K562 (cell line): ENCODE results near the gene AHCYL1. TPM values are rescaled to one million over a fixed set of nuclear protein-coding genes. Genes with fewer than 3 reads are reported as not detected.

Experiments used
- ARID1B ChIP-seq: fragments of 450-650 bp; IDR thresholded peaks from 2 replicates; pipeline ENCODE4 v1.6.1; 2016; ENCODE audit warnings: antibody characterized with exemption, mild to moderate bottlenecking, inconsistent platforms
- DDX20 ChIP-seq: fragments of 450-650 bp; IDR thresholded peaks from 2 replicates; pipeline ENCODE4 v1.6.1; 2016; ENCODE audit warnings: missing genetic modification characterization, low read depth, mild to moderate bottlenecking, missing compliant biosample characterization, moderate library complexity
- HCFC1 ChIP-seq: IDR thresholded peaks from 2 replicates; pipeline ENCODE4 v1.6.1; 2012; ENCODE audit warnings: low read depth, low read length, improper control_type of control experiment
- HMBOX1 ChIP-seq: sonication (generic); IDR thresholded peaks from 2 replicates; pipeline ENCODE4 v1.6.1; 2016
- MCM3 ChIP-seq: fragments of 450-650 bp; IDR thresholded peaks from 2 replicates; pipeline ENCODE4 v1.6.1; 2016
- POLR2AphosphoS2 ChIP-seq: IDR thresholded peaks from 2 replicates; pipeline ENCODE4 v1.6.1; 2012; ENCODE audit warnings: low read length, improper control_type of control experiment
- POLR2H ChIP-seq: IDR thresholded peaks from 2 replicates; pipeline ENCODE4 v1.6.1; 2016; ENCODE audit warnings: missing genetic modification characterization, low read depth, mild to moderate bottlenecking, control low read depth, missing compliant biosample characterization, moderate library complexity
- RBM14 ChIP-seq: fragments of 200-400 bp; formaldehyde crosslinking; IDR thresholded peaks from 2 replicates; pipeline ENCODE4 v1.6.1; 2018; ENCODE audit warnings: low read depth, mild to moderate bottlenecking, low read length, moderate library complexity, borderline replicate concordance; ENCODE audit not compliant: insufficient read depth
- RFX1 ChIP-seq: fragments of 450-650 bp; IDR thresholded peaks from 2 replicates; pipeline ENCODE4 v1.6.1; 2016; ENCODE audit warnings: mild to moderate bottlenecking, moderate library complexity
- RUNX1 ChIP-seq: sonication (generic); IDR thresholded peaks from 2 replicates; pipeline ENCODE4 v1.6.1; 2016; ENCODE audit warnings: antibody characterized with exemption, low read depth
- SNAPC5 ChIP-seq: fragments of 250-450 bp; sonication (Bioruptor Pico); IDR thresholded peaks from 2 replicates; pipeline ENCODE4 v1.8.0; 2021; ENCODE audit warnings: moderate library complexity, mild to moderate bottlenecking, inconsistent platforms
- SPI1 ChIP-seq: IDR thresholded peaks from 2 replicates; pipeline ENCODE4 v1.6.1; 2011; ENCODE audit warnings: low read depth, low read length, control low read depth, borderline replicate concordance
- SRSF1 ChIP-seq: fragments of 200-400 bp; formaldehyde crosslinking; IDR thresholded peaks from 2 replicates; pipeline ENCODE4 v1.6.1; 2017; ENCODE audit warnings: mild to moderate bottlenecking, low read depth, low read length, moderate library complexity
- TAF7 ChIP-seq: fragments of 450-650 bp; IDR thresholded peaks from 2 replicates; pipeline ENCODE4 v1.6.1; 2016; ENCODE audit warnings: missing genetic modification characterization, missing compliant biosample characterization
- ZBTB9 ChIP-seq: fragments of 450-650 bp; formaldehyde crosslinking; IDR thresholded peaks from 2 replicates; pipeline ENCODE4 v1.4.0; 2020; ENCODE audit warnings: mild to moderate bottlenecking, moderate library complexity
- ZC3H4 ChIP-seq: sonication (generic); formaldehyde crosslinking; IDR thresholded peaks from 2 replicates; pipeline ENCODE4 v1.9.0; 2021; ENCODE audit warnings: missing genetic modification reagents, borderline replicate concordance
- ZNF408 ChIP-seq: fragments of 250-450 bp; sonication (Bioruptor Pico); IDR thresholded peaks from 2 replicates; pipeline ENCODE4 v1.4.0; 2020; ENCODE audit warnings: low read depth, mild to moderate bottlenecking, moderate library complexity
- ZNF551 ChIP-seq: fragments of 250-450 bp; sonication (Bioruptor Pico); IDR thresholded peaks from 2 replicates; pipeline ENCODE4 v1.5.0; 2021; ENCODE audit warnings: mild to moderate bottlenecking, moderate library complexity
- ZNF77 ChIP-seq: fragments of 250-450 bp; sonication (Bioruptor Pico); IDR thresholded peaks from 2 replicates; pipeline ENCODE4 v1.5.0; 2020
- polyA plus RNA-seq, 8 experiments: library from polyadenylated mRNA; depleted of rRNA in 4 of 8; stranded (reverse) in 5 of 8; unstranded in 3 of 8; fragments of >200 nt; fragmentation: Nextera tagmentation in 2 of 8; fragmentation: Illumina TruSeq in 1 of 8; extraction: Ambion mirVana in 2 of 8; extraction: Trizol in 1 of 8; gene quantifications; 2 replicates each; pipeline versions ENCODE4 v1.2.1 to v1.2.3, GENCODE V29; 2011 to 2014; ENCODE audit warnings: inconsistent platforms in 1 of 8, missing spikeins in 1 of 8
- total RNA-seq, 7 experiments: library from RNA; depleted of rRNA in 6 of 7; stranded (reverse); fragments of >200 nt in 6 of 7; fragmentation: Illumina TruSeq in 2 of 7; extraction: Trizol in 2 of 7; gene quantifications; 2 replicates each; pipeline versions ENCODE4 v1.2.1 to v1.2.3, GENCODE V29; 2011 to 2021; ENCODE audit warnings: low replicate concordance in 1 of 7
- TF ChIP-seq, protein P1 (sequence below): fragments of 250-450 bp; sonication (Bioruptor Pico); IDR thresholded peaks from 2 replicates; pipeline ENCODE4 v1.4.0; 2020; ENCODE audit warnings: mild to moderate bottlenecking, moderate library complexity

The AHCYL1 gene
- total and polyA plus RNA-seq, 9 of the 15 experiments (the other 6 are each of a cell fraction or from before 2014, with no cell fraction given): 27.3 to 118 (median 44.5) TPM

- TF ChIP-seq TAF7 (tag) (no peak), HCFC1 (peak; percentile 100), ZNF77 (no peak), ZC3H4 (CRISPR knock-in tag) (no peak; the same call in 1 of the 2 replicates), SRSF1 (0 out of 2 replicates have a peak, but pooled peaks have one; percentile 82), ZNF408 (CRISPR knock-in tag) (no peak), POLR2H (peak; percentile 87), SNAPC5 (CRISPR knock-in tag) (no peak), RFX1 (no peak), ARID1B (no peak), POLR2AphosphoS2 (no peak), RBM14 (peak; percentile 86; the same call in 1 of the 2 replicates), RUNX1 (peak; percentile 19; the same call in 1 of the 2 replicates), MCM3 (no peak), HMBOX1 (peak; percentile 88), ZNF551 (CRISPR knock-in tag) (no peak), DDX20 (tag) (peak; percentile 79), ZBTB9 (CRISPR knock-in tag) (no peak; the same call in 1 of the 2 replicates), SPI1 (no peak)
- TF ChIP-seq, protein P1, sequence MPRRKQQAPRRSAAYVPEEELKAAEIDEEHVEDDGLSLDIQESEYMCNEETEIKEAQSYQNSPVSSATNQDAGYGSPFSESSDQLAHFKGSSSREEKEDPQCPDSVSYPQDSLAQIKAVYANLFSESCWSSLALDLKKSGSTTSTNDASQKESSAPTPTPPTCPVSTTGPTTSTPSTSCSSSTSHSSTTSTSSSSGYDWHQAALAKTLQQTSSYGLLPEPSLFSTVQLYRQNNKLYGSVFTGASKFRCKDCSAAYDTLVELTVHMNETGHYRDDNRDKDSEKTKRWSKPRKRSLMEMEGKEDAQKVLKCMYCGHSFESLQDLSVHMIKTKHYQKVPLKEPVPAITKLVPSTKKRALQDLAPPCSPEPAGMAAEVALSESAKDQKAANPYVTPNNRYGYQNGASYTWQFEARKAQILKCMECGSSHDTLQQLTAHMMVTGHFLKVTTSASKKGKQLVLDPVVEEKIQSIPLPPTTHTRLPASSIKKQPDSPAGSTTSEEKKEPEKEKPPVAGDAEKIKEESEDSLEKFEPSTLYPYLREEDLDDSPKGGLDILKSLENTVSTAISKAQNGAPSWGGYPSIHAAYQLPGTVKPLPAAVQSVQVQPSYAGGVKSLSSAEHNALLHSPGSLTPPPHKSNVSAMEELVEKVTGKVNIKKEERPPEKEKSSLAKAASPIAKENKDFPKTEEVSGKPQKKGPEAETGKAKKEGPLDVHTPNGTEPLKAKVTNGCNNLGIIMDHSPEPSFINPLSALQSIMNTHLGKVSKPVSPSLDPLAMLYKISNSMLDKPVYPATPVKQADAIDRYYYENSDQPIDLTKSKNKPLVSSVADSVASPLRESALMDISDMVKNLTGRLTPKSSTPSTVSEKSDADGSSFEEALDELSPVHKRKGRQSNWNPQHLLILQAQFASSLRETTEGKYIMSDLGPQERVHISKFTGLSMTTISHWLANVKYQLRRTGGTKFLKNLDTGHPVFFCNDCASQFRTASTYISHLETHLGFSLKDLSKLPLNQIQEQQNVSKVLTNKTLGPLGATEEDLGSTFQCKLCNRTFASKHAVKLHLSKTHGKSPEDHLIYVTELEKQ (CRISPR knock-in tag): no peak
These were observed 50.1 kb downstream of the AHCYL1 start, which contains the start of gene STRIP1 (continued) for GRCh38 chr1:110034451-110035235.
